Transverse colon (tissue), 4 donors: ENCODE data around the gene ADPRHL1.

Experiments used
- EP300 ChIP-seq: sonication (generic); formaldehyde crosslinking; IDR thresholded peaks from one replicate; pipeline ENCODE4 v1.6.1; 2017; ENCODE audit warnings: antibody characterized with exemption, low read depth
- POLR2A ChIP-seq: fragments of 450-650 bp; IDR thresholded peaks from one replicate; pipeline ENCODE4 v1.6.1; 2016; ENCODE audit warnings: antibody characterized with exemption, mild to moderate bottlenecking, moderate library complexity
- POLR2AphosphoS5 ChIP-seq, 3 donors: sonication (generic); formaldehyde crosslinking; IDR thresholded peaks; one replicate each; pipeline ENCODE4 v1.6.1; 2016; ENCODE audit warnings: antibody characterized with exemption in 3 of 3
- TF ChIP-seq, protein P1 (sequence below), 5 experiments: fragments of 200-600 bp in 3 of 5; fragments of 450-650 bp in 2 of 5; sonication (generic) in 3 of 5; IDR thresholded peaks; 1 replicate in 2 of 5; 2 replicates in 3 of 5; pipeline ENCODE4 v1.5.1; 2016 to 2017; ENCODE audit warnings: antibody characterized with exemption in 5 of 5, inconsistent platforms in 3 of 5, mild to moderate bottlenecking in 2 of 5, moderate library complexity in 1 of 5

DNA sequence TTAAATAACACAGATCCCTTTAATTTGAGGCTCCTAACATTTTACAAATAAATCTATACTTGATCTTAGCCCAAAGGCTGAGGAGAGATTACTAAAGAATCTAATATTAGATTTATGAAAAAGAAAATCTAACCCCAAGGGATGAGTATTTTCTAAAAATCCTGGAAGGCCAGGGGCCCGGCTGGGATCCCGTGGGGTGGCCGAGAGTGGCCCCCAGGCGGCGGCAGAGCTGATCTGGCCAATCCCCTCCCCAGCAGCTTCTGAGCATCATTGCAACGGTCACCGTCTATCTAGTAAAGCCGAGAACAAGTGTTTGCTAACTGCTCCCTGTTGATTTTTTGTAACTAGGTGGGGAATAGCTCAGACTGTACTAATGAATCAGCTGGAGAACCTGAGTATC is 37.5 kb downstream of the ADPRHL1 start:
- TF ChIP-seq POLR2A: no peak
- TF ChIP-seq, protein P1, sequence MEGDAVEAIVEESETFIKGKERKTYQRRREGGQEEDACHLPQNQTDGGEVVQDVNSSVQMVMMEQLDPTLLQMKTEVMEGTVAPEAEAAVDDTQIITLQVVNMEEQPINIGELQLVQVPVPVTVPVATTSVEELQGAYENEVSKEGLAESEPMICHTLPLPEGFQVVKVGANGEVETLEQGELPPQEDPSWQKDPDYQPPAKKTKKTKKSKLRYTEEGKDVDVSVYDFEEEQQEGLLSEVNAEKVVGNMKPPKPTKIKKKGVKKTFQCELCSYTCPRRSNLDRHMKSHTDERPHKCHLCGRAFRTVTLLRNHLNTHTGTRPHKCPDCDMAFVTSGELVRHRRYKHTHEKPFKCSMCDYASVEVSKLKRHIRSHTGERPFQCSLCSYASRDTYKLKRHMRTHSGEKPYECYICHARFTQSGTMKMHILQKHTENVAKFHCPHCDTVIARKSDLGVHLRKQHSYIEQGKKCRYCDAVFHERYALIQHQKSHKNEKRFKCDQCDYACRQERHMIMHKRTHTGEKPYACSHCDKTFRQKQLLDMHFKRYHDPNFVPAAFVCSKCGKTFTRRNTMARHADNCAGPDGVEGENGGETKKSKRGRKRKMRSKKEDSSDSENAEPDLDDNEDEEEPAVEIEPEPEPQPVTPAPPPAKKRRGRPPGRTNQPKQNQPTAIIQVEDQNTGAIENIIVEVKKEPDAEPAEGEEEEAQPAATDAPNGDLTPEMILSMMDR (IDR thresholded peaks at IDR 0.05): no peak
- no peak for TF ChIP-seq POLR2AphosphoS5 (IDR thresholded peaks at IDR 0.05)
- no peak for TF ChIP-seq EP300
